Keratinocyte (primary cell): ENCODE data around the gene MFRP. TPM values are rescaled to one million over a fixed set of nuclear protein-coding genes. Genes with fewer than 3 reads are reported as not detected.
A peak's percentile ranks its signal among the peaks of the same experiment; 100 is the strongest.

ENCODE experiments used
- DNase-seq: peaks from one replicate; pipeline ENCODE4 v3.0.0-alpha.2; 2011; ENCODE audit warnings: low read depth, missing footprints, low spot score
- FAIRE-seq: peaks from 2 replicates; lab custom pipeline; 2011; peaks lifted over from hg19 to GRCh38; lab: Jason Lieb, UNC
- H2AFZ ChIP-seq: 2 replicates; pipeline ENCODE4 v1.6.0; 2012; ENCODE audit warnings: low read length, control low read depth, inconsistent platforms; ENCODE audit not compliant: control insufficient read depth
- H3K27ac ChIP-seq: 2 replicates; pipeline ENCODE4 v1.5.1; 2011; ENCODE audit warnings: low read length; ENCODE audit not compliant: control insufficient read depth, insufficient read depth
- H3K27me3 ChIP-seq: 3 replicates; pipeline ENCODE4 v1.6.0; 2011; ENCODE audit warnings: low read length; ENCODE audit not compliant: control insufficient read depth, insufficient read depth; ENCODE audit errors: extremely low read depth
- H3K36me3 ChIP-seq, 2 experiments: 2 replicates in 1 of 2; 3 replicates in 1 of 2; pipeline ENCODE4 v1.5.1; 2011; ENCODE audit warnings: low read length in 2 of 2, mild to moderate bottlenecking in 1 of 2; ENCODE audit not compliant: control insufficient read depth in 2 of 2, insufficient read depth in 2 of 2; ENCODE audit errors: extremely low read depth in 1 of 2
- H3K4me1 ChIP-seq: 3 replicates; pipeline ENCODE4 v1.5.1; 2011; ENCODE audit warnings: low read length; ENCODE audit not compliant: control insufficient read depth, insufficient read depth; ENCODE audit errors: extremely low read depth
- H3K4me2 ChIP-seq: 3 replicates; pipeline ENCODE4 v1.6.0; 2011; ENCODE audit warnings: low read depth, low read length; ENCODE audit not compliant: control insufficient read depth, insufficient read depth; ENCODE audit errors: extremely low read depth
- H3K4me3 ChIP-seq, 3 experiments: fragments of 200-600 bp in 1 of 3; sonication (generic) in 1 of 3; 2 replicates in 2 of 3; 3 replicates in 1 of 3; pipeline ENCODE4 v1.5.1; 2011 to 2016; ENCODE audit warnings: low read length in 3 of 3, mild to moderate bottlenecking in 3 of 3, control low read depth in 2 of 3, inconsistent platforms in 1 of 3, low read depth in 1 of 3, mixed read lengths in 1 of 3, mixed run types in 1 of 3, moderate library complexity in 1 of 3; ENCODE audit not compliant: control insufficient read depth in 2 of 3, insufficient read depth in 2 of 3; ENCODE audit errors: extremely low read depth in 1 of 3
- H3K79me2 ChIP-seq: 2 replicates; pipeline ENCODE4 v1.6.0; 2012; ENCODE audit warnings: low read length; ENCODE audit not compliant: control insufficient read depth, insufficient read depth
- H3K9ac ChIP-seq: 3 replicates; pipeline ENCODE4 v1.6.0; 2011; ENCODE audit warnings: low read length; ENCODE audit not compliant: control insufficient read depth, insufficient read depth; ENCODE audit errors: extremely low read depth
- H3K9me1 ChIP-seq: 3 replicates; pipeline ENCODE4 v1.6.0; 2011; ENCODE audit warnings: low read length; ENCODE audit not compliant: control insufficient read depth, insufficient read depth; ENCODE audit errors: extremely low read depth
- H3K9me3 ChIP-seq: 2 replicates; pipeline ENCODE4 v1.5.1; 2012; ENCODE audit warnings: low read depth, low read length; ENCODE audit not compliant: control insufficient read depth
- H4K20me1 ChIP-seq: 3 replicates; pipeline ENCODE4 v1.6.0; 2011; ENCODE audit warnings: low read length; ENCODE audit not compliant: control insufficient read depth, insufficient read depth; ENCODE audit errors: extremely low read depth
- EZH2 ChIP-seq: IDR thresholded peaks from one replicate; pipeline ENCODE4 v1.6.1; 2012; ENCODE audit warnings: inconsistent platforms, mild to moderate bottlenecking, low read length, moderate library complexity
- dilution Hi-C: fragments of 300-500 bp; cut with MboI; formaldehyde crosslinking; loops from one replicate; pipeline ENCODE4 v1.7.0; 2020; ENCODE audit warnings: low sequenced_read_pairs; ENCODE audit not compliant: extremely low pct_ligation_motif_present
- polyA plus RNA-seq, 5 experiments: library from polyadenylated mRNA; depleted of rRNA in 3 of 5; stranded (reverse) in 3 of 5; stranded (forward) in 1 of 5; unstranded in 1 of 5; fragments of >200 nt; gene quantifications; 1 replicate in 1 of 5; 2 replicates in 3 of 5; 3 replicates in 1 of 5; pipeline versions ENCODE4 v1.2.1 to v1.2.3, GENCODE V29; 2011 to 2012; ENCODE audit warnings: missing spikeins in 2 of 5, low read depth in 1 of 5, low replicate concordance in 1 of 5
- TF ChIP-seq, protein P1 (sequence below), 3 experiments: IDR thresholded peaks in 1 of 3; conservative IDR thresholded peaks in 1 of 3; optimal IDR thresholded peaks in 1 of 3; 2 replicates in 2 of 3; 3 replicates in 1 of 3; pipeline versions ENCODE3 to v1.5.1; 2011; ENCODE audit warnings: low read length in 3 of 3, mild to moderate bottlenecking in 3 of 3, moderate library complexity in 2 of 3, control low read depth in 1 of 3, inconsistent platforms in 1 of 3; ENCODE audit not compliant: insufficient read depth in 2 of 3; ENCODE audit errors: extremely low read depth in 1 of 3

Gene MFRP
- polyA plus RNA-seq, 1 donor (not counting 4 experiments of a cell fraction or from before 2014, with no cell fraction given), result not detected

GRCh38 chr11:119318240-119319135 lies 28.0 kb downstream of the MFRP start:
- TF ChIP-seq, protein P1, sequence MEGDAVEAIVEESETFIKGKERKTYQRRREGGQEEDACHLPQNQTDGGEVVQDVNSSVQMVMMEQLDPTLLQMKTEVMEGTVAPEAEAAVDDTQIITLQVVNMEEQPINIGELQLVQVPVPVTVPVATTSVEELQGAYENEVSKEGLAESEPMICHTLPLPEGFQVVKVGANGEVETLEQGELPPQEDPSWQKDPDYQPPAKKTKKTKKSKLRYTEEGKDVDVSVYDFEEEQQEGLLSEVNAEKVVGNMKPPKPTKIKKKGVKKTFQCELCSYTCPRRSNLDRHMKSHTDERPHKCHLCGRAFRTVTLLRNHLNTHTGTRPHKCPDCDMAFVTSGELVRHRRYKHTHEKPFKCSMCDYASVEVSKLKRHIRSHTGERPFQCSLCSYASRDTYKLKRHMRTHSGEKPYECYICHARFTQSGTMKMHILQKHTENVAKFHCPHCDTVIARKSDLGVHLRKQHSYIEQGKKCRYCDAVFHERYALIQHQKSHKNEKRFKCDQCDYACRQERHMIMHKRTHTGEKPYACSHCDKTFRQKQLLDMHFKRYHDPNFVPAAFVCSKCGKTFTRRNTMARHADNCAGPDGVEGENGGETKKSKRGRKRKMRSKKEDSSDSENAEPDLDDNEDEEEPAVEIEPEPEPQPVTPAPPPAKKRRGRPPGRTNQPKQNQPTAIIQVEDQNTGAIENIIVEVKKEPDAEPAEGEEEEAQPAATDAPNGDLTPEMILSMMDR (optimal IDR thresholded peaks at IDR 0.05 in 1 of 3, IDR thresholded peaks at IDR 0.05 in 1 of 3, conservative IDR thresholded peaks at IDR 0.05 in 1 of 3; ENCODE audit: extremely low read depth in 1 of 3, insufficient read depth in 2 of 3, low read length in 3 of 3), result no peak
- TF ChIP-seq EZH2, result no peak
- H3K27me3 ChIP-seq, result peaks cover 6% of the 10 kb centered on the region
- H3K9me3 ChIP-seq, result no peaks in the 10 kb centered on the region
- DNase-seq (no peak), FAIRE-seq (no peak)
- no peaks in the 10 kb centered on the region for H3K36me3 ChIP-seq
- no peak overlapping the region for H3K4me3 ChIP-seq
- no peak overlapping the region for H3K27ac ChIP-seq
- no peaks in the 10 kb centered on the region for H4K20me1 ChIP-seq
- no peaks in the 10 kb centered on the region for H3K79me2 ChIP-seq
- H2AFZ ChIP-seq, result no peak overlapping the region
- dilution Hi-C loops, result no loop called here
- H3K9me1 ChIP-seq, result no peaks in the 10 kb centered on the region
- H3K4me1 ChIP-seq, result peaks cover 42% of the 10 kb centered on the region
- H3K9ac ChIP-seq, result no peak overlapping the region
- H3K4me2 ChIP-seq, result no peak overlapping the region

- H4K20me1 ChIP-seq, result no peaks in the 10 kb centered on the region
- DNase-seq, result no peak
- H3K4me3 ChIP-seq, result no peak overlapping the region
- FAIRE-seq, result no peak
- no peak overlapping the region for H3K27ac ChIP-seq
- H3K9me1 ChIP-seq, result no peaks in the 10 kb centered on the region
- TF ChIP-seq, protein P1 (optimal IDR thresholded peaks at IDR 0.05 in 1 of 3, IDR thresholded peaks at IDR 0.05 in 1 of 3, conservative IDR thresholded peaks at IDR 0.05 in 1 of 3; ENCODE audit: extremely low read depth in 1 of 3, insufficient read depth in 2 of 3, low read length in 3 of 3), result no peak
- TF ChIP-seq EZH2, result no peak
- H3K36me3 ChIP-seq, result peaks cover 0 to under 1% of the 10 kb centered on the region in 2 experiments
- H3K27me3 ChIP-seq, result peaks cover 6% of the 10 kb centered on the region
- H3K9me3 ChIP-seq, result no peaks in the 10 kb centered on the region
- dilution Hi-C loops, result no loop called here
- no peak overlapping the region for H3K9ac ChIP-seq
- no peak overlapping the region for H2AFZ ChIP-seq
- H3K79me2 ChIP-seq, result no peaks in the 10 kb centered on the region
- H3K4me1 ChIP-seq, result peaks cover 42% of the 10 kb centered on the region
- peak overlapping the region; percentile 49 for H3K4me2 ChIP-seq
These were observed 28.8 kb downstream of the MFRP start for GRCh38 chr11:119317592-119318239.
